GM21360 (cell line): Measurements from ENCODE around the gene CCT3.
A peak's percentile ranks its signal among the peaks of the same experiment; 100 is the strongest.
"Not testable (repeated sequence)": the region's sequence is repeated elsewhere in the genome, so short reads cannot be mapped to it uniquely, and the experiment has no call there.

Source experiments
- ATAC-seq: cut with Tn5 transposase; IDR thresholded peaks from one replicate; pipeline ENCODE4 v1.9.1; 2021; ENCODE audit warnings: mild to moderate bottlenecking, moderate library complexity; ENCODE audit not compliant: unreplicated experiment

The CCT3 gene

GRCh38 chr1:156368889-156369684 lies 31.0 kb upstream of the CCT3 start, which contains the start of gene RHBG:
RHBG (plus strand) TSS chr1:156369211; CDS start chr1:156369250, 39 bp downstream.
- no peak for ATAC-seq

GRCh38 chr1:156368157-156368658 lies 30.1 kb upstream of the CCT3 start:
- ATAC-seq, result no peak

GRCh38 chr1:156367383-156368156 lies 29.5 kb upstream of the CCT3 start:
- no peak for ATAC-seq

GRCh38 chr1:156366378-156367166 lies 28.5 kb upstream of the CCT3 start:
- no peak for ATAC-seq

- no peak for ATAC-seq
Observed at GRCh38 chr1:156365754-156366153, 27.7 kb upstream of the CCT3 start.

- no peak for ATAC-seq
Observed at GRCh38 chr1:156360534-156360933, 22.4 kb upstream of the CCT3 start.

GRCh38 chr1:156359973-156360372 lies 21.9 kb upstream of the CCT3 start:
- ATAC-seq, result no peak

GRCh38 chr1:156359249-156359648 lies 21.2 kb upstream of the CCT3 start:
- no peak for ATAC-seq

GRCh38 chr1:156358641-156359040 lies 20.5 kb upstream of the CCT3 start:
- no peak for ATAC-seq

- no peak for ATAC-seq
Observed at GRCh38 chr1:156357977-156358376, 19.9 kb upstream of the CCT3 start.

- peak; percentile 54 for ATAC-seq
Observed at GRCh38 chr1:156356875-156357534, 18.9 kb upstream of the CCT3 start.

GRCh38 chr1:156356262-156356874 lies 18.3 kb upstream of the CCT3 start:
- no peak for ATAC-seq

GRCh38 chr1:156352481-156352880 lies 14.4 kb upstream of the CCT3 start:
- not testable (repeated sequence) for ATAC-seq

GRCh38 chr1:156347331-156347730 lies 9.2 kb upstream of the CCT3 start:
- no peak for ATAC-seq

- no peak for ATAC-seq
Observed at GRCh38 chr1:156346636-156347035, 8.5 kb upstream of the CCT3 start.

GRCh38 chr1:156346035-156346434 lies 7.9 kb upstream of the CCT3 start:
- ATAC-seq, result not testable (repeated sequence)

GRCh38 chr1:156344409-156344808 lies 6.3 kb upstream of the CCT3 start:
- ATAC-seq, result no peak

- ATAC-seq, result no peak
Observed at GRCh38 chr1:156342166-156342955, 4.3 kb upstream of the CCT3 start.

- ATAC-seq, result no peak
Observed at GRCh38 chr1:156337888-156338179, 258 bp downstream of the CCT3 start.
